ENCODE results near the gene PHKB.
"Not testable (repeated sequence)": the region's sequence is repeated elsewhere in the genome, so short reads cannot be mapped to it uniquely, and the experiment has no call there.

Gene PHKB

DNA sequence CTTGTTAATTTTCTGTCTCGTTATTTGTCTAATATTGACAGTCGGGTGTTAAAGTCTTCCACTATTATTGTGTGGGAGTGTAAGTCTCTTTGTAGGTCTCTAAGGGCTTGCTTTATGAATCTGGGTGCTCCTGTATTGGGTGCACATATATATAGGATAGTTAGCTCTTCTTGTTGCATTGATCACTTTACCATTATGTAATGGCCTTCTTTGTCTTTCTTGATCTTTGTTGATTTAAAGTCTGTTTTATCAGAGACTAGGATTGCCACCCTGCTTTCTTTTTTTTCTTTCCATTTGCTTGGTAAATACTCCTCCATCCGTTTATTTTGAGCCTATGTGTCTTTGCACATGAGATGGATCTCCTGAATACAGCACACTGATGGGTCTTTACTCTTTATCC, 90.6 kb downstream of the PHKB start:
- not testable (repeated sequence) for H3K9ac ChIP-seq (ENCODE audit: low read length); H3K36me3 ChIP-seq (ENCODE audit: control insufficient read depth, low read depth, low read length); H3K4me3 ChIP-seq (ENCODE audit: low read length); H3K27ac ChIP-seq (ENCODE audit: low read length); H3K27me3 ChIP-seq (ENCODE audit: control insufficient read depth, insufficient read depth, low read length); H3K4me1 ChIP-seq (ENCODE audit: control insufficient read depth, low read depth, low read length); H3K9me3 ChIP-seq (ENCODE audit: control insufficient read depth, low read depth, low read length)

- Histone ChIP-seq H3K4me1 (ENCODE audit: control insufficient read depth, low read depth, low read length) (no peaks in the 10 kb centered on the region), H3K27me3 (ENCODE audit: control insufficient read depth, insufficient read depth, low read length) (no peaks in the 10 kb centered on the region), H3K9me3 (ENCODE audit: control insufficient read depth, low read depth, low read length) (no peaks in the 10 kb centered on the region), H3K36me3 (ENCODE audit: control insufficient read depth, low read depth, low read length) (no peaks in the 10 kb centered on the region), H3K4me3 (ENCODE audit: low read length) (no peak overlapping the region), H3K27ac (ENCODE audit: low read length) (no peak overlapping the region), H3K9ac (ENCODE audit: low read length) (no peak overlapping the region)
Observed at GRCh38 chr16:47553853-47554564, 92.9 kb downstream of the PHKB start.

DNA sequence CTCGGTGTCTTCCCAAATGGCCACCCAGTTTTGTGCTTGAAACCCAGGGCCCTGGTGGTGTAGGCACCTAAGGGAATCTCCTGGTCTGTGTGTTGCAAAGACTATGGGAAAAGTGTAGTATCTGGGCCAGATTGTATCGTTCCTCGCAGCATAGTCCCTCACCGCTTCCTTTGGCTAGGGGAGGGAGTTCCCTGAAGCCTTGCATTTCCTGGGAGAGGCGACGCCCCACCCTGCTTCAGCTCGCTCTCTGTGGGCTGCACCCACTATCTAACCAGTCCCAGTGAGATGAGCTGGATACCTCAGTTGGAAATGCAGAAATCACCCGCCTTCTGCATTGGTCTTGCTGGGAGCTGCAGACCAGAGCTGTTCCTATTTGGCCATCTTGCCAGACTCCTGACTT, 93.5 kb downstream of the PHKB start:
- not testable (repeated sequence) for H3K4me1 ChIP-seq (ENCODE audit: control insufficient read depth, low read depth, low read length); H3K36me3 ChIP-seq (ENCODE audit: control insufficient read depth, low read depth, low read length); H3K9ac ChIP-seq (ENCODE audit: low read length); H3K27me3 ChIP-seq (ENCODE audit: control insufficient read depth, insufficient read depth, low read length); H3K27ac ChIP-seq (ENCODE audit: low read length); H3K9me3 ChIP-seq (ENCODE audit: control insufficient read depth, low read depth, low read length); H3K4me3 ChIP-seq (ENCODE audit: low read length)

DNA sequence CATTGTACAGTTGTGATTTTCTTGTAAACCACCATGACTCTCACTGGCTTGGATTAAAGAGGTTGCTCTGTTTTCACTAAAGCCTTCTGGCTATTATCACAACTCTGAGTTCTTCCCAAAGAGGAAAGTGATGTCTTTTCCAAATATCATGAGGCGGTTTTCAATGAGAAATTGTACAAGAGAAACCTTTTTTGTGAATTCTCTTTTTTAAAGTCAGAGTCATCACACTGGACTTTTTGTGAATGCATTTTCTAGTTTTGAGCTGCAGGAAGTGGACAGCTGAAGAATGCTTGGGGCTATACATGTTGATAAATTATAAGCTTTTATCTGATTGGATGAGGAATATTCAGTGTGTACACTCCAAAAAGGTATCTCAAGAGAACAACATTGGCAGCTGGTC, 100.2 kb downstream of the PHKB start:
- Histone ChIP-seq H3K27me3 (ENCODE audit: control insufficient read depth, insufficient read depth, low read length) (no peaks in the 10 kb centered on the region), H3K4me1 (ENCODE audit: control insufficient read depth, low read depth, low read length) (no peaks in the 10 kb centered on the region), H3K36me3 (ENCODE audit: control insufficient read depth, low read depth, low read length) (no peaks in the 10 kb centered on the region), H3K4me3 (ENCODE audit: low read length) (no peak overlapping the region), H3K9me3 (ENCODE audit: control insufficient read depth, low read depth, low read length) (no peaks in the 10 kb centered on the region), H3K27ac (ENCODE audit: low read length) (no peak overlapping the region), H3K9ac (ENCODE audit: low read length) (no peak overlapping the region)

- H3K4me3 ChIP-seq (ENCODE audit: low read length) = no peak overlapping the region
- no peaks in the 10 kb centered on the region for H3K4me1 ChIP-seq (ENCODE audit: control insufficient read depth, low read depth, low read length)
- no peaks in the 10 kb centered on the region for H3K36me3 ChIP-seq (ENCODE audit: control insufficient read depth, low read depth, low read length)
- no peak overlapping the region for H3K27ac ChIP-seq (ENCODE audit: low read length)
- H3K9me3 ChIP-seq (ENCODE audit: control insufficient read depth, low read depth, low read length) = no peaks in the 10 kb centered on the region
- no peaks in the 10 kb centered on the region for H3K27me3 ChIP-seq (ENCODE audit: control insufficient read depth, insufficient read depth, low read length)
- H3K9ac ChIP-seq (ENCODE audit: low read length) = no peak overlapping the region
Observed at GRCh38 chr16:47562366-47562765, 101.2 kb downstream of the PHKB start.

DNA sequence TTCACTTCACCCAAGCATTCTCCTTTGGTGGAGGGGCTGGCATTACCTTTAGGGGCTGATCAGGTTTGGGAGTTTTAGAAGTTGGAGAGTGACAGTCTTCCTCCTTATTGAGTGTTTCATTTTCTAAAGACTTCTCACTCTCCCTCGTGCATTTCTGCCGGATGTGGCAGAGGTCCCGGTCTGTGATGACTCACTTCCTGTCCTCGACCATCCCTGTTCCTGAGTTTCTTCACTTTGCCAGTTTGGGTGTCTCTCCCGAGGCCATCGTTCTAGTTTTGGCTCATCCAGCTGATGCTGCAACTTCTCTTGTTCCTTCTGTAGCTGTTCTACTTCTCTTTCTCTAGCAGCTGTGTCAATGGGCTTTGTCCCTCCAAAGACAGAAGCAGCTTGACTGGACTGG, 104.3 kb downstream of the PHKB start:
- Histone ChIP-seq H3K9me3 (ENCODE audit: control insufficient read depth, low read depth, low read length) (no peaks in the 10 kb centered on the region), H3K4me3 (ENCODE audit: low read length) (no peak overlapping the region), H3K27me3 (ENCODE audit: control insufficient read depth, insufficient read depth, low read length) (no peaks in the 10 kb centered on the region), H3K4me1 (ENCODE audit: control insufficient read depth, low read depth, low read length) (no peaks in the 10 kb centered on the region), H3K9ac (ENCODE audit: low read length) (no peak overlapping the region), H3K27ac (ENCODE audit: low read length) (no peak overlapping the region), H3K36me3 (ENCODE audit: control insufficient read depth, low read depth, low read length) (no peaks in the 10 kb centered on the region)

GRCh38 chr16:47567321-47567720, 106.2 kb downstream of the PHKB start:
- Histone ChIP-seq H3K36me3 (ENCODE audit: control insufficient read depth, low read depth, low read length) (no peaks in the 10 kb centered on the region), H3K9ac (ENCODE audit: low read length) (no peak overlapping the region), H3K4me1 (ENCODE audit: control insufficient read depth, low read depth, low read length) (no peaks in the 10 kb centered on the region), H3K27ac (ENCODE audit: low read length) (no peak overlapping the region), H3K27me3 (ENCODE audit: control insufficient read depth, insufficient read depth, low read length) (no peaks in the 10 kb centered on the region), H3K9me3 (ENCODE audit: control insufficient read depth, low read depth, low read length) (no peaks in the 10 kb centered on the region), H3K4me3 (ENCODE audit: low read length) (no peak overlapping the region)

GRCh38 chr16:47568351-47568750, 107.2 kb downstream of the PHKB start:
- H3K4me3 ChIP-seq (ENCODE audit: low read length) = no peak overlapping the region
- H3K36me3 ChIP-seq (ENCODE audit: control insufficient read depth, low read depth, low read length) = no peaks in the 10 kb centered on the region
- no peak overlapping the region for H3K27ac ChIP-seq (ENCODE audit: low read length)
- peaks cover 1% of the 10 kb centered on the region for H3K4me1 ChIP-seq (ENCODE audit: control insufficient read depth, low read depth, low read length)
- H3K9me3 ChIP-seq (ENCODE audit: control insufficient read depth, low read depth, low read length) = no peaks in the 10 kb centered on the region
- H3K9ac ChIP-seq (ENCODE audit: low read length) = no peak overlapping the region
- no peaks in the 10 kb centered on the region for H3K27me3 ChIP-seq (ENCODE audit: control insufficient read depth, insufficient read depth, low read length)

GRCh38 chr16:47571049-47571448, 109.9 kb downstream of the PHKB start:
- Histone ChIP-seq H3K4me1 (ENCODE audit: control insufficient read depth, low read depth, low read length) (peaks cover 4% of the 10 kb centered on the region), H3K27me3 (ENCODE audit: control insufficient read depth, insufficient read depth, low read length) (no peaks in the 10 kb centered on the region), H3K9ac (ENCODE audit: low read length) (no peak overlapping the region), H3K36me3 (ENCODE audit: control insufficient read depth, low read depth, low read length) (no peaks in the 10 kb centered on the region), H3K9me3 (ENCODE audit: control insufficient read depth, low read depth, low read length) (no peaks in the 10 kb centered on the region), H3K27ac (ENCODE audit: low read length) (no peak overlapping the region), H3K4me3 (ENCODE audit: low read length) (no peak overlapping the region)

DNA sequence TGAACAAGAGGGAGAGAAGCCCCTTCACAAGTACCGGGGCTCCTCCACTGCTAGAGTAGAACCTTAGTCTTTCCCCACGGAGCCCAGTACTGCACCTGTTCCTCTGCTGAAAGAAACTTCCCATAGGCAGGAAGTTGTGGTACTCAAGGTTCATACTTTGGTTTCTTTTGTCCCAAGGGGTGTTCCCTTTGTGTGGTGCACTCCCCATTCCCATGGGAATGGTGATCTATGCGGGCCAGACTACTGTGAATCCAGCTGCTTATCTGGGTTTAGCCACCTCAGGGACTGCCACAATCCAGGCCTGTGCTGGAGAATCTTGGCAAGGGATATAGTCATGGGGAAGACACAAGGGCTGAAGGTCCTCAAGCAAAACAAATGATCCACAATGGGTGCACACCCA, 110.6 kb downstream of the PHKB start:
- Histone ChIP-seq H3K9me3 (ENCODE audit: control insufficient read depth, low read depth, low read length) (no peaks in the 10 kb centered on the region), H3K4me1 (ENCODE audit: control insufficient read depth, low read depth, low read length) (peaks cover 4% of the 10 kb centered on the region)

DNA sequence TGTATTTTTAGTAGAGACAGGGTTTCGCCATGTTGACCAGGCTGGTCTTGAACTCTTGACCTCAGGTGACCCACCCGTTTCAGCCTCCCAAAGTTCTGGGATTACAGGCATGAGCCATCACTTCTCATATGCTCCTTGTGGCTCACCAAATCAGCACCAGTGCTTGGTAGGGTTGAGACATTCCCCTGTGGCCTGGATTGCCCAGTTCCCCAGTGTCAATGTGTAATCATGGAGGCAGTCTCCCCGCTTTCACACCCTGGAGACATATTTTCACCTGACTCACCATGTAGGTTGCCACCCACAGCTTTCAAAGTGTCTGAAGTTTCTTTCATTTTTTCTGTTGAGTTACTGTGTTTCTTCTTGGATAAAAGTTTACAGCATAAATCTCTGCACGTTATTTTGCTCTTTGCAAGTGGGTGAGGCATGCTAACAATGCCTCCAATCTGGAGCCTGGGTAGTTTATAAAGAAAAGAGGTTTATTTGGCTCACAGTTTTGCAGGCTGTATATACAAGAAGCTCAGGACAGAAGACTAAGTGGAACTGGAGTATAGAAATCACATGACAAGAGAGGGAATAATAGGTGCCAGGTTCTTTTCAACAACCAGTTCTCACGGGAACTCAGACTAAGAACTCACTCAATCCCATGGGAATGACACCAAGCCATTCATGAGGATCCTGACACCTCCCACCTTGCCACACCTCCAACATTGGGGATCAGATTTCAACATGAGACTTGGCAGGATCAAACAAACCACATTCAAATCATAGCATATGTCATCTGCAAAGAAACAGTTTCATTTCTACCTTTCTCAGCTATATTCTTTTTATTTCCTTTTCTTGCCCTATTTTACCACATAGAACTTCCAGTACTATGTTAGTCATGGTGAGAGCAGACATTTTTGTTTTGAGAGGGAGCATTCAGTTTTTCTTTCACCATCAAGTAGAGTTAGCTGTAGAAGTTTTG, 113.2 kb downstream of the PHKB start:
- no peaks in the 10 kb centered on the region for H3K27me3 ChIP-seq (ENCODE audit: control insufficient read depth, insufficient read depth, low read length)
- H3K36me3 ChIP-seq (ENCODE audit: control insufficient read depth, low read depth, low read length) = no peaks in the 10 kb centered on the region
- H3K9me3 ChIP-seq (ENCODE audit: control insufficient read depth, low read depth, low read length) = no peaks in the 10 kb centered on the region
- no peak overlapping the region for H3K9ac ChIP-seq (ENCODE audit: low read length)
- no peak overlapping the region for H3K27ac ChIP-seq (ENCODE audit: low read length)
- no peak overlapping the region for H3K4me3 ChIP-seq (ENCODE audit: low read length)
- H3K4me1 ChIP-seq (ENCODE audit: control insufficient read depth, low read depth, low read length) = peaks cover 4% of the 10 kb centered on the region

More for the DNA sequence above, 110.6 kb downstream of the PHKB start:
- Histone ChIP-seq H3K27me3 (ENCODE audit: control insufficient read depth, insufficient read depth, low read length) (no peaks in the 10 kb centered on the region), H3K9ac (ENCODE audit: low read length) (no peak overlapping the region), H3K4me3 (ENCODE audit: low read length) (no peak overlapping the region), H3K27ac (ENCODE audit: low read length) (no peak overlapping the region), H3K36me3 (ENCODE audit: control insufficient read depth, low read depth, low read length) (no peaks in the 10 kb centered on the region)

- Histone ChIP-seq H3K27ac (ENCODE audit: low read length) (no peak overlapping the region), H3K9me3 (ENCODE audit: control insufficient read depth, low read depth, low read length) (no peaks in the 10 kb centered on the region), H3K4me1 (ENCODE audit: control insufficient read depth, low read depth, low read length) (peaks cover 4% of the 10 kb centered on the region), H3K27me3 (ENCODE audit: control insufficient read depth, insufficient read depth, low read length) (no peaks in the 10 kb centered on the region), H3K36me3 (ENCODE audit: control insufficient read depth, low read depth, low read length) (no peaks in the 10 kb centered on the region), H3K4me3 (ENCODE audit: low read length) (no peak overlapping the region), H3K9ac (ENCODE audit: low read length) (no peak overlapping the region)
Observed at GRCh38 chr16:47577029-47577428, 115.9 kb downstream of the PHKB start.
